HEK293 (cell line): Measurements from ENCODE around the gene GOLGA1.

Experiments
- CTCF ChIA-PET: fragments of 350-600 bp; formaldehyde crosslinking; extraction: SDS; loops from one replicate; lab custom pipeline; 2021; ENCODE audit warnings: antibody characterized with exemption; lab: Yijun Ruan, JAX
- POLR2A ChIA-PET: fragments of 300-600 bp; formaldehyde crosslinking; extraction: SDS; loops from one replicate; lab custom pipeline; 2020; ENCODE audit warnings: antibody characterized with exemption, inconsistent platforms; lab: Yijun Ruan, JAX
- H3K27ac ChIP-seq: fragments of 200-500 bp; sonication (Bioruptor generic); 2 replicates; pipeline ENCODE4 v1.5.1; 2014; ENCODE audit warnings: low read depth, low read length, control low read depth, inconsistent platforms; ENCODE audit errors: extremely low read depth
- H3K36me3 ChIP-seq, 2 experiments: fragments of 200-500 bp in 1 of 2; sonication (Bioruptor generic) in 1 of 2; 1 replicate in 1 of 2; 2 replicates in 1 of 2; pipeline ENCODE4 v1.5.1; 2014 to 2017; ENCODE audit warnings: inconsistent platforms in 2 of 2, low read length in 2 of 2; ENCODE audit not compliant: control insufficient read depth in 2 of 2, insufficient read depth in 1 of 2
- H3K4me1 ChIP-seq: fragments of 200-500 bp; sonication (Bioruptor generic); 2 replicates; pipeline ENCODE4 v1.5.1; 2014; ENCODE audit warnings: mild to moderate bottlenecking, low read length, inconsistent platforms; ENCODE audit not compliant: control insufficient read depth, insufficient read depth
- H3K4me3 ChIP-seq: 2 replicates; pipeline ENCODE4 v1.5.1; 2011; ENCODE audit warnings: low read depth, mild to moderate bottlenecking, control low read depth, low read length, moderate library complexity
- H3K9me3 ChIP-seq: fragments of 200-500 bp; sonication (Bioruptor generic); 2 replicates; pipeline ENCODE4 v1.5.1; 2014; ENCODE audit warnings: low read depth, low read length, inconsistent platforms; ENCODE audit not compliant: control insufficient read depth, insufficient read depth
- BCL6B ChIP-seq: fragments of 450-650 bp; formaldehyde crosslinking; IDR thresholded peaks from 2 replicates; pipeline ENCODE4 v1.5.1; 2017; ENCODE audit warnings: missing biosample characterization, missing genetic modification characterization
- HOXA7 ChIP-seq: sonication (generic); formaldehyde crosslinking; IDR thresholded peaks from 2 replicates; pipeline ENCODE4 v1.8.1; 2022; ENCODE audit warnings: missing genetic modification reagents, borderline replicate concordance
- KLF17 ChIP-seq: fragments of 450-650 bp; formaldehyde crosslinking; IDR thresholded peaks from 2 replicates; pipeline ENCODE4 v1.5.1; 2016; ENCODE audit warnings: missing biosample characterization, missing genetic modification characterization
- SP2 ChIP-seq: fragments of 450-650 bp; formaldehyde crosslinking; IDR thresholded peaks from 2 replicates; pipeline ENCODE4 v1.5.1; 2016; ENCODE audit warnings: missing biosample characterization, missing genetic modification characterization
- SP3 ChIP-seq: fragments of 450-650 bp; formaldehyde crosslinking; IDR thresholded peaks from 2 replicates; pipeline ENCODE4 v1.5.1; 2016; ENCODE audit warnings: missing biosample characterization, missing genetic modification characterization
- SP7 ChIP-seq: fragments of 450-650 bp; formaldehyde crosslinking; IDR thresholded peaks from 2 replicates; pipeline ENCODE4 v1.5.1; 2016; ENCODE audit warnings: missing biosample characterization, missing genetic modification characterization
- ZBTB10 ChIP-seq: fragments of 450-650 bp; formaldehyde crosslinking; IDR thresholded peaks from 2 replicates; pipeline ENCODE4 v1.5.1; 2016; ENCODE audit warnings: missing biosample characterization, missing genetic modification characterization
- ZBTB44 ChIP-seq: fragments of 450-650 bp; IDR thresholded peaks from 2 replicates; pipeline ENCODE4 v1.5.1; 2018; ENCODE audit warnings: missing biosample characterization, mild to moderate bottlenecking, missing genetic modification characterization
- ZEB2 ChIP-seq: fragments of 450-650 bp; formaldehyde crosslinking; IDR thresholded peaks from 2 replicates; pipeline ENCODE4 v1.5.1; 2016; ENCODE audit warnings: missing biosample characterization, missing genetic modification characterization
- ZFP37 ChIP-seq: fragments of 450-650 bp; formaldehyde crosslinking; IDR thresholded peaks from 2 replicates; pipeline ENCODE4 v1.5.1; 2016; ENCODE audit warnings: missing biosample characterization, missing genetic modification characterization
- ZFP41 ChIP-seq: fragments of 450-650 bp; formaldehyde crosslinking; IDR thresholded peaks from 2 replicates; pipeline ENCODE4 v1.5.1; 2016; ENCODE audit warnings: missing biosample characterization, missing genetic modification characterization, borderline replicate concordance
- ZIC2 ChIP-seq: fragments of 450-650 bp; formaldehyde crosslinking; IDR thresholded peaks from 2 replicates; pipeline ENCODE4 v1.5.1; 2016; ENCODE audit warnings: missing biosample characterization, missing genetic modification characterization
- ZNF211 ChIP-seq: fragments of 450-650 bp; formaldehyde crosslinking; IDR thresholded peaks from 2 replicates; pipeline ENCODE4 v1.5.1; 2016; ENCODE audit warnings: low read depth, missing biosample characterization, missing genetic modification characterization
- ZNF501 ChIP-seq: fragments of 450-650 bp; formaldehyde crosslinking; IDR thresholded peaks from 2 replicates; pipeline ENCODE4 v1.5.1; 2016; ENCODE audit warnings: missing biosample characterization, missing genetic modification characterization
- ZNF549 ChIP-seq: fragments of 450-650 bp; IDR thresholded peaks from 2 replicates; pipeline ENCODE4 v1.5.1; 2018; ENCODE audit warnings: missing biosample characterization, missing genetic modification characterization, mild to moderate bottlenecking, inconsistent platforms, moderate library complexity
- ZNF639 ChIP-seq: fragments of 450-650 bp; formaldehyde crosslinking; IDR thresholded peaks from 2 replicates; pipeline ENCODE4 v1.5.1; 2016; ENCODE audit warnings: missing biosample characterization, missing genetic modification characterization
- ZNF692 ChIP-seq: fragments of 450-650 bp; formaldehyde crosslinking; IDR thresholded peaks from 2 replicates; pipeline ENCODE4 v1.5.1; 2016; ENCODE audit warnings: missing biosample characterization, missing genetic modification characterization
- ZNF776 ChIP-seq: fragments of 450-650 bp; formaldehyde crosslinking; IDR thresholded peaks from 2 replicates; pipeline ENCODE4 v1.5.0; 2017; ENCODE audit warnings: missing biosample characterization, missing genetic modification characterization, borderline replicate concordance
- ZNF792 ChIP-seq: fragments of 450-650 bp; formaldehyde crosslinking; IDR thresholded peaks from 2 replicates; pipeline ENCODE4 v1.5.1; 2016; ENCODE audit warnings: missing biosample characterization, missing genetic modification characterization
- ZNF843 ChIP-seq: fragments of 450-650 bp; formaldehyde crosslinking; IDR thresholded peaks from 2 replicates; pipeline ENCODE4 v1.5.1; 2016; ENCODE audit warnings: missing biosample characterization, missing genetic modification characterization
- ZXDB ChIP-seq: fragments of 450-650 bp; formaldehyde crosslinking; IDR thresholded peaks from 2 replicates; pipeline ENCODE4 v1.5.1; 2016; ENCODE audit warnings: missing biosample characterization, missing genetic modification characterization

Gene GOLGA1

GRCh38 chr9:124852829-124853531 lies 87.9 kb downstream of the GOLGA1 start, which contains the start of gene WDR38 (continued):
- TF ChIP-seq ZBTB10 (tag by site-specific recombination) (peak; percentile 44; the same call in 1 of the 2 replicates), ZNF639 (tag by site-specific recombination) (no peak), HOXA7 (no peak), ZNF843 (no peak; the same call in 1 of the 2 replicates), ZFP37 (tag by site-specific recombination) (0 out of 2 replicates have a peak, but pooled peaks have one; percentile 46), ZEB2 (peak; percentile 56; the same call in 1 of the 2 replicates), SP3 (tag by site-specific recombination) (peak; percentile 28; the same call in 1 of the 2 replicates), ZXDB (tag by site-specific recombination) (peak; percentile 58; the same call in 1 of the 2 replicates), ZNF549 (tag by site-specific recombination) (no peak), KLF17 (peak; percentile 70), SP2 (peak; percentile 75), ZNF501 (peak; percentile 66; the same call in 1 of the 2 replicates), SP7 (peak; percentile 41; the same call in 1 of the 2 replicates), ZNF211 (tag by site-specific recombination) (no peak), ZNF692 (tag by site-specific recombination) (peak; percentile 51; the same call in 1 of the 2 replicates), ZFP41 (no peak), ZBTB44 (tag by site-specific recombination) (no peak)

- ChIA-PET CTCF (interaction anchor here (0.6 to 31.1 kb wide), 39 partner anchors 10 to 522 kb away, joined by 3 to 1257 read pairs (median 6); partner anchors contain the start of genes ARPC5L, NR6A1, OLFML2A and RPL35), POLR2A (interaction anchor here (0.8 to 10.0 kb wide), 8 partner anchors 9 to 78 kb away, joined by 3 to 201 read pairs (median 3); partner anchors contain the start of genes ARPC5L, NR6A1, OLFML2A and RPL35)
- Histone ChIP-seq H3K4me3 (no peak overlapping the region), H3K27ac (no peak overlapping the region), H3K4me1 (no peaks in the 10 kb centered on the region), H3K9me3 (no peaks in the 10 kb centered on the region)
- no peak for TF ChIP-seq BCL6B (tag by site-specific recombination)
- TF ChIP-seq ZIC2, result peak; percentile 47
- TF ChIP-seq ZNF776 (tag by site-specific recombination), result no peak
- no peak for TF ChIP-seq ZNF792 (tag by site-specific recombination)
- TF ChIP-seq, all 188 proteins: peak for 1
- H3K36me3 ChIP-seq, result peaks cover 0 to 9% of the 10 kb centered on the region in 2 experiments; a peak in 1 of 3 replicates
Measured at GRCh38 chr9:124852121-124852828, 88.6 kb downstream of the GOLGA1 start.
